ENCODE measurements around the gene PLGRKT. TPM values are rescaled to one million over a fixed set of nuclear protein-coding genes. Genes with fewer than 3 reads are reported as not detected.

The PLGRKT gene
- total RNA-seq, 1 donor from 2014 or later: 16.3 TPM

GRCh38 chr9:5429873-5430564, 7.7 kb downstream of the PLGRKT start:
- peaks cover 13% of the 10 kb centered on the region for H3K36me3 Mint-ChIP-seq (ENCODE audit: unreplicated experiment)
- no peaks in the 10 kb centered on the region for H3K4me1 Mint-ChIP-seq (ENCODE audit: low read depth, unreplicated experiment)
- DNase-seq: no peak
- H3K9me3 Mint-ChIP-seq (ENCODE audit: unreplicated experiment): peaks cover 7% of the 10 kb centered on the region
- H3K4me3 Mint-ChIP-seq (ENCODE audit: unreplicated experiment): no peak overlapping the region
- TF ChIP-seq CTCF (IDR thresholded peaks at IDR 0.05; ENCODE audit: partially characterized antibody, unreplicated experiment): no peak
- no peaks in the 10 kb centered on the region for H3K27me3 Mint-ChIP-seq (ENCODE audit: unreplicated experiment)
- H3K27ac Mint-ChIP-seq (ENCODE audit: unreplicated experiment): no peak overlapping the region

GRCh38 chr9:5428794-5429528, 8.8 kb downstream of the PLGRKT start:
- Mint-ChIP-seq H3K36me3 (ENCODE audit: unreplicated experiment) (peaks cover 13% of the 10 kb centered on the region), H3K27me3 (ENCODE audit: unreplicated experiment) (no peaks in the 10 kb centered on the region), H3K27ac (ENCODE audit: unreplicated experiment) (no peak overlapping the region), H3K9me3 (ENCODE audit: unreplicated experiment) (peaks cover 5% of the 10 kb centered on the region), H3K4me1 (ENCODE audit: low read depth, unreplicated experiment) (no peaks in the 10 kb centered on the region), H3K4me3 (ENCODE audit: unreplicated experiment) (no peak overlapping the region)
- no peak for DNase-seq
- no peak for TF ChIP-seq CTCF (IDR thresholded peaks at IDR 0.05; ENCODE audit: partially characterized antibody, unreplicated experiment)

GRCh38 chr9:5428172-5428571, 9.6 kb downstream of the PLGRKT start:
- DNase-seq: no peak
- Mint-ChIP-seq H3K27me3 (ENCODE audit: unreplicated experiment) (no peaks in the 10 kb centered on the region), H3K4me3 (ENCODE audit: unreplicated experiment) (no peak overlapping the region), H3K27ac (ENCODE audit: unreplicated experiment) (no peak overlapping the region), H3K36me3 (ENCODE audit: unreplicated experiment) (peaks cover 11% of the 10 kb centered on the region), H3K4me1 (ENCODE audit: low read depth, unreplicated experiment) (no peaks in the 10 kb centered on the region), H3K9me3 (ENCODE audit: unreplicated experiment) (peaks cover 4% of the 10 kb centered on the region)
- TF ChIP-seq CTCF (IDR thresholded peaks at IDR 0.05; ENCODE audit: partially characterized antibody, unreplicated experiment): no peak

GRCh38 chr9:5427005-5427404, 10.7 kb downstream of the PLGRKT start:
- Mint-ChIP-seq H3K36me3 (ENCODE audit: unreplicated experiment) (peaks cover 5% of the 10 kb centered on the region), H3K27me3 (ENCODE audit: unreplicated experiment) (no peaks in the 10 kb centered on the region), H3K4me1 (ENCODE audit: low read depth, unreplicated experiment) (no peaks in the 10 kb centered on the region), H3K9me3 (ENCODE audit: unreplicated experiment) (peaks cover 2% of the 10 kb centered on the region), H3K27ac (ENCODE audit: unreplicated experiment) (no peak overlapping the region), H3K4me3 (ENCODE audit: unreplicated experiment) (no peak overlapping the region)
- DNase-seq: no peak
- TF ChIP-seq CTCF (IDR thresholded peaks at IDR 0.05; ENCODE audit: partially characterized antibody, unreplicated experiment): no peak

GRCh38 chr9:5425006-5425628, 12.6 kb downstream of the PLGRKT start:
- no peaks in the 10 kb centered on the region for H3K9me3 Mint-ChIP-seq (ENCODE audit: unreplicated experiment)
- no peak overlapping the region for H3K27ac Mint-ChIP-seq (ENCODE audit: unreplicated experiment)
- no peak overlapping the region for H3K4me3 Mint-ChIP-seq (ENCODE audit: unreplicated experiment)
- no peaks in the 10 kb centered on the region for H3K4me1 Mint-ChIP-seq (ENCODE audit: low read depth, unreplicated experiment)
- peak; percentile 69 for TF ChIP-seq CTCF (IDR thresholded peaks at IDR 0.05; ENCODE audit: partially characterized antibody, unreplicated experiment)
- no peaks in the 10 kb centered on the region for H3K36me3 Mint-ChIP-seq (ENCODE audit: unreplicated experiment)
- no peak for DNase-seq
- H3K27me3 Mint-ChIP-seq (ENCODE audit: unreplicated experiment): no peaks in the 10 kb centered on the region

All from glutamatergic neuron (in vitro differentiated cells).